ENCODE measurements around the gene HTR5A. TPM values are rescaled to one million over a fixed set of nuclear protein-coding genes. Genes with fewer than 3 reads are reported as not detected.

The HTR5A gene
- total RNA-seq, 4 donors from 2014 or later, result not detected

DNA sequence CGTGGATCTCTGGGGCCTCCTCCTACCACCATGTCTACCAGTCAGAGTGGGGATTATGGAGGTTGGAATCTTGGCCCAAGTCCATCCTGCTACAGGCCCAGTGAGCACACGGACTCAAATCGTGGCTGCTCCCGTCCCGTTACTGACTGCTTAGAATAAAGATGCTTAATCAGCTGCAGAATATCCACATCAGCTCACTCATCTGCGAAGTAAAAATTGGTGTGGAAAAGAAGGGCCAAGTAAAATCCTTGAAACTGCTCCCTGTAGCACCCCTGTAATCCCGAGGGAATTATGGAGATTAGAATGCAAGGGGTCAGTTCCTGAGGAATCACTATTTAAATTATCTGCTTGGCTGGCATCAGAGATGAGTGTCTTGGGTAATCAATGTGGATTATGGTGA, 13.0 kb upstream of the HTR5A start:
- no peak overlapping the region for H3K27ac ChIP-seq
- no peak for TF ChIP-seq POLR2A (IDR thresholded peaks at IDR 0.05)
- H3K9me3 ChIP-seq, result no peaks in the 10 kb centered on the region
- H3K27me3 ChIP-seq, result no peaks in the 10 kb centered on the region
- DNase-seq, result no peak
- H3K4me1 ChIP-seq, result no peaks in the 10 kb centered on the region
- H3K4me3 ChIP-seq, result no peak overlapping the region
- no peaks in the 10 kb centered on the region for H3K36me3 ChIP-seq

DNA sequence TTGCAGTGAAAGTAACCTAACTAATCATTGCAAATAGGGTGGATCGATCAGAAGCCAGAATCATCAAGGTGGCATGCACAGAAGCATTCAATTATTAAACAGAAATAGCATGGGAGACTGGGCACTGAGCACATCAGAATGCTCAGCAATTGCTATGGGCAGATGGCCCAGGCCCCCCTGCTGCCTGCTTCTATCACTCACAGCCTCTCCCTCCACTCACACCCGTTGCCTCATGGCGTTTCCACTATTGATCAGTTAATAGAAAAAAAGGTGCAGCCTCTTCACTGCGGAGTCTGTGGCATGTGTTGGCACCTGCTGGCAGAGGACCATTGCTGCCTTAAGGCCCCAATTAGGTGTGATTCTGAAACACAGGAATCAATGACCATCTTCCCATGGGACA, 11.2 kb upstream of the HTR5A start:
- H3K4me3 ChIP-seq, result no peak overlapping the region
- no peaks in the 10 kb centered on the region for H3K4me1 ChIP-seq
- H3K9me3 ChIP-seq, result no peaks in the 10 kb centered on the region
- H3K27me3 ChIP-seq, result no peaks in the 10 kb centered on the region
- no peaks in the 10 kb centered on the region for H3K36me3 ChIP-seq
- DNase-seq, result no peak
- TF ChIP-seq POLR2A (IDR thresholded peaks at IDR 0.05), result no peak
- TF ChIP-seq, protein P1, sequence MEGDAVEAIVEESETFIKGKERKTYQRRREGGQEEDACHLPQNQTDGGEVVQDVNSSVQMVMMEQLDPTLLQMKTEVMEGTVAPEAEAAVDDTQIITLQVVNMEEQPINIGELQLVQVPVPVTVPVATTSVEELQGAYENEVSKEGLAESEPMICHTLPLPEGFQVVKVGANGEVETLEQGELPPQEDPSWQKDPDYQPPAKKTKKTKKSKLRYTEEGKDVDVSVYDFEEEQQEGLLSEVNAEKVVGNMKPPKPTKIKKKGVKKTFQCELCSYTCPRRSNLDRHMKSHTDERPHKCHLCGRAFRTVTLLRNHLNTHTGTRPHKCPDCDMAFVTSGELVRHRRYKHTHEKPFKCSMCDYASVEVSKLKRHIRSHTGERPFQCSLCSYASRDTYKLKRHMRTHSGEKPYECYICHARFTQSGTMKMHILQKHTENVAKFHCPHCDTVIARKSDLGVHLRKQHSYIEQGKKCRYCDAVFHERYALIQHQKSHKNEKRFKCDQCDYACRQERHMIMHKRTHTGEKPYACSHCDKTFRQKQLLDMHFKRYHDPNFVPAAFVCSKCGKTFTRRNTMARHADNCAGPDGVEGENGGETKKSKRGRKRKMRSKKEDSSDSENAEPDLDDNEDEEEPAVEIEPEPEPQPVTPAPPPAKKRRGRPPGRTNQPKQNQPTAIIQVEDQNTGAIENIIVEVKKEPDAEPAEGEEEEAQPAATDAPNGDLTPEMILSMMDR (IDR thresholded peaks at IDR 0.05), result no peak
- H3K27ac ChIP-seq, result no peak overlapping the region

DNA sequence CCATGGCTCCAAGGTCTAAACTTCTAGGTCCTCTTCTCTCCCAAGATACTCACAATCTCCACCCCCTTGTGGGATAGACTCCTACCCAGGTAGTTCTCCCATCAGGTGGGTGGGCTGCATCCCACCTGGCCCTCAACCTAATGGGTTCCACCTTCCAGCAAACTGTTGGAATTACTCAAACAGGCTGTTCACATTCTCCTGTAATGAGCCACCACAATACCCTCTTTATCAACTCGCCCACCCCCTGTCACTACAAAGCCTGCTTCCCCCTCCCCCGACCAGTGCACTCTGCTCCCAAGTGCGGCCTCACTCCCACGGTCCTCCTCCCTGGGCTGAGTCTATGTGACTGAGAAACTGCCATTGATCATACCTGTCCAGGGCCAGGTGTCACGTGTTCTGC, 10.4 kb upstream of the HTR5A start:
- Histone ChIP-seq H3K4me3 (no peak overlapping the region), H3K27ac (no peak overlapping the region), H3K4me1 (no peaks in the 10 kb centered on the region), H3K27me3 (no peaks in the 10 kb centered on the region), H3K36me3 (no peaks in the 10 kb centered on the region), H3K9me3 (no peaks in the 10 kb centered on the region)
- no peak for DNase-seq
- TF ChIP-seq, protein P1 (IDR thresholded peaks at IDR 0.05), result no peak
- no peak for TF ChIP-seq POLR2A (IDR thresholded peaks at IDR 0.05)

DNA sequence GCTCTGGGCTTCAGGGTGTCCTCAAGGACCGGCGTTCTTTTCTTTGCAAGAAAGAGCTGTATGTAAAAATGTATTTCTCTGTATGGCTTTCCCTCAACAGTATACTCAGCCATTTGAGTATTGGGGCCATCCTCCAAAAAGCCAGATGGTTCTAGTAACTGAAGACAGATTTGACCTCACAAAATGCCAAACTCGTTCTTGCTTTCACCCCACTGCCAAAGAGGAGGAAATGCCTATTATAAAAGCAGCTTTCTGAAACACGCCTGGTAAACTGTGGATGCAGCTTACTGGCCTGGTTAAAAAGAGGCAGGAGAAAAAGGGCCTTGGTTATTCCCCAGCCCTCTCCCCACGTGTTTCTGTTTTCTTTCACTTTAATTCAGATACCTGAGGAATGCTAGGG, 7.7 kb upstream of the HTR5A start:
- H3K27ac ChIP-seq, result no peak overlapping the region
- no peaks in the 10 kb centered on the region for H3K9me3 ChIP-seq
- no peak for TF ChIP-seq POLR2A (IDR thresholded peaks at IDR 0.05)
- TF ChIP-seq, protein P1 (IDR thresholded peaks at IDR 0.05), result no peak

DNA sequence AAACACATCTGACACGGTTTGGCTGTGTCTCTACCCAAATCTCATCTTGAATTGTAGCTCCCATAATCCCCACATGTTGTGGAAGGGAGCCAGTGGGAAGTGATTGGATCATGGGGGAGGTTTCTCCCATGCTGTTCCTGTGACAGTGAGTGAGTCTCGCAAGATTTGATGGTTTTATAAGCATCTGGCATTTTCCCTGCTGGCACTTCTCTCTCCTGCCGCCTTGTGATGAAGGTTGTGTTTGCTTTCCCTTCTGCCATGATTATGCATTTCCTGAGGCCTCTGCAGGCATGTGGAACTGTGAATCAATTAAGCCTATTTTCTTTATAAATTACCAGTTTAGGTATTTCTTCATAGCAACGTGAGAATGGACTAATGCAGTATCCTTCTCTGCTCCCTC, 5.9 kb upstream of the HTR5A start:
- H3K36me3 ChIP-seq, result no peaks in the 10 kb centered on the region
- DNase-seq, result no peak
- H3K9me3 ChIP-seq, result no peaks in the 10 kb centered on the region
- H3K4me3 ChIP-seq, result no peak overlapping the region
- no peak for TF ChIP-seq POLR2A (IDR thresholded peaks at IDR 0.05)
- TF ChIP-seq, protein P1 (IDR thresholded peaks at IDR 0.05), result no peak
- no peak overlapping the region for H3K27ac ChIP-seq
- no peaks in the 10 kb centered on the region for H3K27me3 ChIP-seq
- H3K4me1 ChIP-seq, result no peaks in the 10 kb centered on the region

More for the DNA sequence above, 7.7 kb upstream of the HTR5A start:
- H3K36me3 ChIP-seq, result no peaks in the 10 kb centered on the region
- no peak for DNase-seq
- no peak overlapping the region for H3K4me3 ChIP-seq
- no peaks in the 10 kb centered on the region for H3K27me3 ChIP-seq
- no peaks in the 10 kb centered on the region for H3K4me1 ChIP-seq

DNA sequence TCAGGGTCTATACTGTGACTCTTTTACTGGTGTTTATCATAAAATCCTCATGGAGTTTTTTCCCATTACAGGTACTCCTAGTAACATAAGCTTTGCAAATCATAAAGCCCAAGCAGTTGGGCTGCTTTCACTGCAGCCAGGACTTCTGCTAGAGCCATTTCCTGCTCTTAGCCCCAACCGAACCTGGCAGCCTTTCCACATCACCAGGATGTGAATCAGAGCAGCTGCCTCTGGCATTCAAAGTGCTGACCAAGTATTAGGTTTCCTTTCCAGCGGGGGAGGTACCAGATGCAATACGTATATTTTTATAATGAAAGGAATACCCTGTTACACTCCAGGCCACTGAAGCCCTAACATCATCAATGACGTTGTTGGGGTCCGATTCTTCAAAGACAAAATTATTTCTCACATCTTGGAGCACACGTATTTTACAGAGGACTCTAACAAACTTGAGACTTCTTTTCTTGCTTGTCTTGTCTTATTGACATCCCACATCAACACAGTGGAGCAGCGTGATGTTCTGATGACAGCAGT, 3.6 kb upstream of the HTR5A start:
- Histone ChIP-seq H3K4me3 (no peak overlapping the region), H3K27ac (no peak overlapping the region), H3K9me3 (no peaks in the 10 kb centered on the region), H3K4me1 (no peaks in the 10 kb centered on the region), H3K36me3 (no peaks in the 10 kb centered on the region), H3K27me3 (no peaks in the 10 kb centered on the region)
- no peak for TF ChIP-seq POLR2A (IDR thresholded peaks at IDR 0.05)
- TF ChIP-seq, protein P1 (IDR thresholded peaks at IDR 0.05), result no peak
- no peak for DNase-seq

All from Peyer's patch (tissue), 4 donors.